Stimulated activated CD4-positive, alpha-beta T cell treated with anti-CD3 and anti-CD28 coated beads, Interleukin-1b, Interleukin-23, amount 100 ng/mL, for 48 hours (primary cell): Measurements from ENCODE around the gene TMEM236.

ENCODE experiments used
- DNase-seq: peaks from one replicate; pipeline ENCODE4 v3.0.0-alpha.2; 2020

The TMEM236 gene

GRCh38 chr10:17789396-17789795, 37.4 kb downstream of the TMEM236 start:
- DNase-seq = no peak

- DNase-seq = no peak
These were observed 38.6 kb downstream of the TMEM236 start for GRCh38 chr10:17790651-17791050.

GRCh38 chr10:17792991-17793390, 41.0 kb downstream of the TMEM236 start:
- DNase-seq = no peak

- no peak for DNase-seq
These were observed 42.0 kb downstream of the TMEM236 start for GRCh38 chr10:17793823-17794644.

- no peak for DNase-seq
These were observed 43.1 kb downstream of the TMEM236 start for GRCh38 chr10:17795083-17795482.

- no peak for DNase-seq
These were observed 44.0 kb downstream of the TMEM236 start for GRCh38 chr10:17795813-17796594.

GRCh38 chr10:17801507-17801906, 49.5 kb downstream of the TMEM236 start:
- DNase-seq = no peak

GRCh38 chr10:17802350-17802749, 50.3 kb downstream of the TMEM236 start:
- DNase-seq = no peak

GRCh38 chr10:17802976-17803375, 51.0 kb downstream of the TMEM236 start:
- no peak for DNase-seq

- no peak for DNase-seq
These were observed 53.3 kb downstream of the TMEM236 start for GRCh38 chr10:17805330-17805729.

GRCh38 chr10:17805921-17806577, 54.0 kb downstream of the TMEM236 start:
- DNase-seq = peak; percentile 33

GRCh38 chr10:17808971-17809841, 57.2 kb downstream of the TMEM236 start, which contains the start of gene MRC1:
MRC1 (plus strand) TSS chr10:17809348; CDS start chr10:17809466, 118 bp downstream.
- no peak for DNase-seq

- no peak for DNase-seq
These were observed 59.3 kb downstream of the TMEM236 start for GRCh38 chr10:17811146-17811865.

- DNase-seq = no peak
These were observed 63.0 kb downstream of the TMEM236 start for GRCh38 chr10:17814973-17815372.

GRCh38 chr10:17816199-17816598, 64.2 kb downstream of the TMEM236 start:
- no peak for DNase-seq

- no peak for DNase-seq
These were observed 65.3 kb downstream of the TMEM236 start for GRCh38 chr10:17817316-17817715.

- DNase-seq = no peak
These were observed 65.8 kb downstream of the TMEM236 start for GRCh38 chr10:17817790-17818189.

- DNase-seq = no peak
These were observed 67.8 kb downstream of the TMEM236 start for GRCh38 chr10:17819836-17820235.

- no peak for DNase-seq
These were observed 68.9 kb downstream of the TMEM236 start for GRCh38 chr10:17820943-17821342.

- no peak for DNase-seq
These were observed 69.9 kb downstream of the TMEM236 start for GRCh38 chr10:17821893-17822292.

GRCh38 chr10:17831341-17831740, 79.3 kb downstream of the TMEM236 start:
- DNase-seq = no peak

GRCh38 chr10:17831896-17832295, 79.9 kb downstream of the TMEM236 start:
- DNase-seq = no peak
